Neural cell (in vitro differentiated cells): ENCODE measurements around the gene RFC5.

ENCODE experiments used
- CTCF ChIP-seq: fragments of 450-650 bp; IDR thresholded peaks from 2 replicates; pipeline ENCODE4 v1.5.1; 2014; ENCODE audit warnings: antibody characterized with exemption, mild to moderate bottlenecking, moderate library complexity; ENCODE audit not compliant: poor library complexity, severe bottlenecking
- EZH2 ChIP-seq: fragments of 200-600, 300-800 bp; shearing (Covaris generic), sonication (generic); IDR thresholded peaks from 2 replicates; pipeline ENCODE4 v1.6.1; 2014; ENCODE audit warnings: antibody characterized with exemption, low read length, borderline replicate concordance, mild to moderate bottlenecking; ENCODE audit not compliant: insufficient read depth, poor library complexity, severe bottlenecking
- SMC3 ChIP-seq: fragments of 450-650 bp; conservative IDR thresholded peaks from 2 replicates; pipeline ENCODE4 v1.6.1; 2014; ENCODE audit warnings: antibody characterized with exemption, mild to moderate bottlenecking, moderate library complexity; ENCODE audit not compliant: poor library complexity
- TAF1 ChIP-seq: IDR thresholded peaks from 2 replicates; pipeline ENCODE4 v1.6.1; 2012; ENCODE audit warnings: low read depth

- TF ChIP-seq CTCF (no peak), TAF1 (no peak), EZH2 (no peak), SMC3 (no peak)
These were observed 51.9 kb downstream of the RFC5 start for GRCh38 chr12:118068445-118068844.
